Measurements from ENCODE around the gene PTPRZ1. TPM values are rescaled to one million over a fixed set of nuclear protein-coding genes. Genes with fewer than 3 reads are reported as not detected.

Gene PTPRZ1
- total RNA-seq, 1 experiment from 2014 or later, result 105 TPM

- peak; percentile 5; the same call in 1 of the 2 replicates for ATAC-seq
Observed at GRCh38 chr7:122072272-122072671, 199.3 kb downstream of the PTPRZ1 start.

More at GRCh38 chr7:122072272-122072671, 199.3 kb downstream of the PTPRZ1 start:
- no peak for DNase-seq (ENCODE audit: low spot score)
- H3K4me3 Mint-ChIP-seq, result no peak overlapping the region
- H3K9me3 Mint-ChIP-seq, result 0 out of 2 replicates have a peak, but pooled peaks cover 7% of the 10 kb centered on the region
- H3K4me1 Mint-ChIP-seq, result peaks cover 12% of the 10 kb centered on the region
- no peak overlapping the region for H3K27ac Mint-ChIP-seq
- peaks cover 29% of the 10 kb centered on the region for H3K36me3 Mint-ChIP-seq
- no peaks in the 10 kb centered on the region for H3K27me3 Mint-ChIP-seq (ENCODE audit: low read depth)
- TF ChIP-seq NR1H2 (CRISPR knock-in tag; IDR thresholded peaks at IDR 0.05) (no peak), SP1 (CRISPR knock-in tag; conservative IDR thresholded peaks at IDR 0.05) (no peak), E2F5 (CRISPR knock-in tag; IDR thresholded peaks at IDR 0.05) (no peak), ZNF532 (CRISPR knock-in tag; IDR thresholded peaks at IDR 0.05; ENCODE audit: borderline replicate concordance) (peak; percentile 56; the same call in 1 of the 2 replicates), ZNF416 (CRISPR knock-in tag; IDR thresholded peaks at IDR 0.05) (peak; percentile 74; the same call in 1 of the 2 replicates), PRRX2 (CRISPR knock-in tag; IDR thresholded peaks at IDR 0.05) (peak; percentile 51), NFATC4 (CRISPR knock-in tag; IDR thresholded peaks at IDR 0.05) (peak; percentile 12; the same call in 1 of the 2 replicates), USF2 (CRISPR knock-in tag; IDR thresholded peaks at IDR 0.05) (no peak), EMX1 (CRISPR knock-in tag; IDR thresholded peaks at IDR 0.05) (peak; percentile 85), ERG (CRISPR knock-in tag; IDR thresholded peaks at IDR 0.05) (peak; percentile 20; the same call in 1 of the 2 replicates), MAX (CRISPR knock-in tag; IDR thresholded peaks at IDR 0.05) (no peak), ZNF425 (CRISPR knock-in tag; conservative IDR thresholded peaks at IDR 0.05) (peak; percentile 80), ATF6 (CRISPR knock-in tag; IDR thresholded peaks at IDR 0.05) (no peak)
- POLR2A ChIA-PET, result no interaction called here
- CTCF ChIA-PET, result no interaction called here

Measured in WTC11 (cell line).